Type B pancreatic cell (in vitro differentiated cells): ENCODE results near the gene PRDX3. TPM values are rescaled to one million over a fixed set of nuclear protein-coding genes. Genes with fewer than 3 reads are reported as not detected.

Experiments
- DNase-seq: peaks from one replicate; pipeline ENCODE4 v3.0.0; 2021; ENCODE audit warnings: mixed read lengths; ENCODE audit not compliant: unreplicated experiment; ENCODE audit errors: extremely low spot score
- H3K27ac Mint-ChIP-seq: 2 replicates; pipeline ENCODE4 v1.8.0; 2021; ENCODE audit warnings: mild to moderate bottlenecking, mixed read lengths
- H3K27me3 Mint-ChIP-seq: 2 replicates; pipeline ENCODE4 v1.8.0; 2021; ENCODE audit warnings: mixed read lengths
- H3K36me3 Mint-ChIP-seq: 2 replicates; pipeline ENCODE4 v1.8.0; 2021; ENCODE audit warnings: mixed read lengths
- H3K4me1 Mint-ChIP-seq: one replicate; pipeline ENCODE4 v1.8.0; 2021; ENCODE audit warnings: mixed read lengths; ENCODE audit not compliant: unreplicated experiment
- H3K4me3 Mint-ChIP-seq: 2 replicates; pipeline ENCODE4 v1.8.0; 2021; ENCODE audit warnings: mild to moderate bottlenecking, mixed read lengths
- H3K9me3 Mint-ChIP-seq: 2 replicates; pipeline ENCODE4 v1.8.0; 2021; ENCODE audit warnings: mixed read lengths
- long read RNA-seq: library from polyadenylated mRNA; unstranded; transcript quantifications from one replicate; pipeline ENCODE4 v2.0.0, GENCODE V29; 2020
- total RNA-seq: library from RNA; stranded (reverse); gene quantifications from 2 replicates; pipeline ENCODE4 v1.2.1, GENCODE V29; 2021; ENCODE audit warnings: low replicate concordance
- TF ChIP-seq, protein P1 (sequence below): fragments of 200-600 bp; sonication (generic); conservative IDR thresholded peaks from 2 replicates; pipeline ENCODE4 v1.5.0; 2021; ENCODE audit warnings: antibody characterized with exemption, mild to moderate bottlenecking

The PRDX3 gene
- 95.0 and 126 TPM in 2 replicates for total RNA-seq
- long read RNA-seq, transcript PRDX3-203 (2 exons, 2,277 nt) = minor isoform, 5 of 332 reads
- long read RNA-seq, transcript PRDX3-201 (7 exons, 1,591 nt) = major isoform, 311 of 332 reads
- long read RNA-seq, partial matches to known transcripts = 9 of 332 reads
- long read RNA-seq, other reads (novel, unspliced or antisense) = 7 of 332 reads

DNA sequence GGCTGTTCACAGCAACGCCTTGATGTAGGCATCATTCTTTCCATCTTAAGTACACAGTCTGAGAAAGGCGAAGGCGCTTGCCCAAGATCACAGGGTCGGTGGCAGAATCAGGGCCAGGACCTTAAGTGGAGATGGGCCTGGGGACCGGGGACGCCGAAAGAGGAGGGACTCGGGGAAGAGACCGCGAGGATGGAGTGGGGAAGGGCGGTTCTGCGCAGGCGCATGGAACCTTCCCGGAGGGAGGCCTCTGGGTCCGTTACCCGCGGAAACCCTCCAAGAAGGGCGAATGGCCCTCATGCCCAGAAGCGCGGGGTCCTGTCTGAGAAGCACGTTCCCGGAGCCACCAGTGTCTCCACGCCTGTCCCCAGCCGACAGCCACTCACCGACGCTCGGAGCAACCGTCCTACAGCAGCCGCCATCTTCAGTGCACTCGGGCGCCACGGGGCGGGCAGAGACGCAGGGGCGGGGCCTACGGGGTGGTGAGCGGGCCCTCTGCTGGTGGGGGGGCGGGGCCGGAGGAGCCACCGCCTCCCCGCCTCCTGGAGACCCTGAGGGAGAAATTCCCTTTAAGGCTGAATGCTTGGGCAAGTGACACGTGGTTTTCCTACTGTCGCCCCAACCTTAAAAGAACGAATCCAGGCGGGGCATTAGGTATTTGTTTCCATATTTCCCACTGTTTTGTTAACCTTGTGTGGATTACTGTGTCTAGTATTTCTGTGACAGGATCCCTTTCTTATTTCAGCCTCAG lies at the start of gene PRDX3:
Gene PRDX3, minus strand, starts transcription at position 441 of the 748 bp plus-strand sequence. Its CDS starts 22 bp downstream, at position 419.
- peaks cover 11% of the 10 kb centered on the region for H3K36me3 Mint-ChIP-seq
- peak within 1 kb of the TSS; percentile 91 for H3K27ac Mint-ChIP-seq
- peak within 1 kb of the TSS; percentile 98 for H3K4me3 Mint-ChIP-seq
- TF ChIP-seq, protein P1, sequence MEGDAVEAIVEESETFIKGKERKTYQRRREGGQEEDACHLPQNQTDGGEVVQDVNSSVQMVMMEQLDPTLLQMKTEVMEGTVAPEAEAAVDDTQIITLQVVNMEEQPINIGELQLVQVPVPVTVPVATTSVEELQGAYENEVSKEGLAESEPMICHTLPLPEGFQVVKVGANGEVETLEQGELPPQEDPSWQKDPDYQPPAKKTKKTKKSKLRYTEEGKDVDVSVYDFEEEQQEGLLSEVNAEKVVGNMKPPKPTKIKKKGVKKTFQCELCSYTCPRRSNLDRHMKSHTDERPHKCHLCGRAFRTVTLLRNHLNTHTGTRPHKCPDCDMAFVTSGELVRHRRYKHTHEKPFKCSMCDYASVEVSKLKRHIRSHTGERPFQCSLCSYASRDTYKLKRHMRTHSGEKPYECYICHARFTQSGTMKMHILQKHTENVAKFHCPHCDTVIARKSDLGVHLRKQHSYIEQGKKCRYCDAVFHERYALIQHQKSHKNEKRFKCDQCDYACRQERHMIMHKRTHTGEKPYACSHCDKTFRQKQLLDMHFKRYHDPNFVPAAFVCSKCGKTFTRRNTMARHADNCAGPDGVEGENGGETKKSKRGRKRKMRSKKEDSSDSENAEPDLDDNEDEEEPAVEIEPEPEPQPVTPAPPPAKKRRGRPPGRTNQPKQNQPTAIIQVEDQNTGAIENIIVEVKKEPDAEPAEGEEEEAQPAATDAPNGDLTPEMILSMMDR = no peak
- H3K27me3 Mint-ChIP-seq = no peaks in the 10 kb centered on the region
- H3K4me1 Mint-ChIP-seq = peaks cover 19% of the 10 kb centered on the region
- no peaks in the 10 kb centered on the region for H3K9me3 Mint-ChIP-seq
- DNase-seq = peak; percentile 95

GRCh38 chr10:119227825-119228224 lies 49.2 kb upstream of the PRDX3 start:
- Mint-ChIP-seq H3K27me3 (no peaks in the 10 kb centered on the region), H3K36me3 (peaks cover 20% of the 10 kb centered on the region), H3K9me3 (peaks cover 10% of the 10 kb centered on the region), H3K4me3 (no peak overlapping the region), H3K27ac (no peak overlapping the region), H3K4me1 (peaks cover 18% of the 10 kb centered on the region)
- DNase-seq = no peak
- TF ChIP-seq, protein P1 = no peak

GRCh38 chr10:119225083-119225658 lies 46.6 kb upstream of the PRDX3 start:
- TF ChIP-seq, protein P1 = no peak
- no peak for DNase-seq
- H3K27ac Mint-ChIP-seq = no peak overlapping the region
- H3K4me1 Mint-ChIP-seq = peaks cover 34% of the 10 kb centered on the region
- peaks cover 3% of the 10 kb centered on the region for H3K9me3 Mint-ChIP-seq
- no peaks in the 10 kb centered on the region for H3K27me3 Mint-ChIP-seq
- H3K4me3 Mint-ChIP-seq = no peak overlapping the region
- H3K36me3 Mint-ChIP-seq = peaks cover 9% of the 10 kb centered on the region

GRCh38 chr10:119222966-119223386 lies 44.4 kb upstream of the PRDX3 start:
- no peak for DNase-seq
- no peaks in the 10 kb centered on the region for H3K36me3 Mint-ChIP-seq
- TF ChIP-seq, protein P1 = no peak
- no peaks in the 10 kb centered on the region for H3K27me3 Mint-ChIP-seq
- H3K9me3 Mint-ChIP-seq = no peaks in the 10 kb centered on the region
- no peak overlapping the region for H3K27ac Mint-ChIP-seq
- peaks cover 41% of the 10 kb centered on the region for H3K4me1 Mint-ChIP-seq
- H3K4me3 Mint-ChIP-seq = no peak overlapping the region

DNA sequence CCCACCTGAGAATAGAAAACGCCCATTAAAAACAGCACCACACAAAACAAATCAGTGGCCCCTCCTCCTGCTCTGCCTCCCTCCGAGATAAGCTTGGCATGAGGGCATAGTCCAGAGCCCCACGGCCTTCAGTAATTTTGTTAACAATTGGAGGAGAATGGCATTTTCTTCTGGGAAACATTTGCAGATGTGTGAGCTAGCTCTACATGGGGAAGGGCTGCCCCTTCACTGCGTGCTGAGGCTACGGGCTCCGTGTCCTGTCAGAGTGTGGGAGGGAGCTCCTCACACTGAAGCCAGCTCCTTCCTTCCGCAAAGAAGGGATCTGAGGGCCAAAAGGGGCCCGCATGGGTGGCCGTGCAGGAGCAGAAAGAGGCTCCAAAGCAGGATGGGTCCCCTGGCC lies 43.9 kb upstream of the PRDX3 start:
- Mint-ChIP-seq H3K4me3 (peak overlapping the region; percentile 33), H3K27ac (peak overlapping the region; percentile 32)
- no peak for DNase-seq

More for the DNA sequence above, 43.9 kb upstream of the PRDX3 start:
- H3K9me3 Mint-ChIP-seq = no peaks in the 10 kb centered on the region
- H3K27me3 Mint-ChIP-seq = no peaks in the 10 kb centered on the region
- H3K4me1 Mint-ChIP-seq = peaks cover 45% of the 10 kb centered on the region
- TF ChIP-seq, protein P1 = no peak
- no peaks in the 10 kb centered on the region for H3K36me3 Mint-ChIP-seq
